BLaER1 treated with 17β-estradiol and CSF1 and Interleukin-3, amounts not matched to agents 10 nM and 100 nM (cell line): ENCODE results near the gene ABLIM2.

Experiments used
- H3K27ac ChIP-seq, 11 experiments: shearing (Covaris generic); formaldehyde crosslinking; 2 replicates each; pipeline ENCODE4 v1.8.1; 2022
- H3K27me3 ChIP-seq, 11 experiments: shearing (Covaris generic); formaldehyde crosslinking; 2 replicates each; pipeline ENCODE4 v1.8.1; 2022
- H3K36me3 ChIP-seq, 11 experiments: shearing (Covaris generic); formaldehyde crosslinking; 2 replicates each; pipeline ENCODE4 v1.8.1; 2022
- H3K4me1 ChIP-seq, 10 experiments: shearing (Covaris generic); formaldehyde crosslinking; 2 replicates each; pipeline ENCODE4 v1.8.1; 2022
- H3K4me2 ChIP-seq, 11 experiments: shearing (Covaris generic); formaldehyde crosslinking; 2 replicates each; pipeline ENCODE4 v1.8.1; 2022
- H3K4me3 ChIP-seq, 10 experiments: shearing (Covaris generic); formaldehyde crosslinking; 2 replicates each; pipeline ENCODE4 v1.8.1; 2022
- H3K9ac ChIP-seq, 11 experiments: shearing (Covaris generic); formaldehyde crosslinking; 2 replicates each; pipeline ENCODE4 v1.8.1; 2022
- H3K9me3 ChIP-seq, 11 experiments: shearing (Covaris generic); formaldehyde crosslinking; replicated peaks in 1 of 11; 2 replicates each; pipeline ENCODE4 v1.8.1; 2022
- H4K20me1 ChIP-seq, 11 experiments: shearing (Covaris generic); formaldehyde crosslinking; 2 replicates each; pipeline ENCODE4 v1.8.1; 2022
- Cebpa-rat ChIP-seq, 11 experiments: shearing (Covaris generic); IDR thresholded peaks; 2 replicates each; pipeline ENCODE4 v1.8.1; 2022

The ABLIM2 gene

DNA sequence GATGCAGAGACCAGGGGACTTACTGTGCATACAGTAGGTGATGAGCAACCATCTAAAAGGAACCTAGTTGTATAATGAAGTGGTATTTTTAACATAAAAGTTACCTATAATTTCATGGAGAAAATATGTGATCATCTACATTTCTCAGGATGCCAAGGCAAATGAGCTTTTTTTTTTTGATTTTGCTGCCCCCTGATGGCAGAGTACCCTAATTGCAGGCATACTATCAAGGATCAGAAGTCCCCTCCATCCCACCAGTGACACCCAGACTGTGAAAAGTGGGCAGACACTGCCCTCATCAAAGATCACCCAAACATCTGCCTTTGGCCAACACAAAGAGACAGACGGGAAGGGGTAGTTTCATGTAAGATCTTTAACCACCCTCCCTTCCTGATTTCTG, 9.6 kb upstream of the ABLIM2 start:
- H3K4me2 ChIP-seq = peak overlapping the region in 8 of 11 experiments; percentile 18 to 77 (median 64); a peak in 14 of 22 replicates
- H3K27ac ChIP-seq = peak overlapping the region in 2 of 11 experiments; percentile 43 to 70; a peak in 5 of 22 replicates
- H3K4me1 ChIP-seq = peaks cover 53 to 79% (median 60%) of the 10 kb centered on the region in 10 experiments
- peaks cover 7 to 15% (median 10%) of the 10 kb centered on the region in 11 experiments; a peak in 18 of 22 replicates for H3K9me3 ChIP-seq
- peak overlapping the region in 1 of 11 experiments; percentile 16; a peak in 1 of 22 replicates for H3K9ac ChIP-seq
- H3K4me3 ChIP-seq = 0 out of 20 replicates have a peak overlapping the region, but pooled peaks of 1 of the 10 experiments have one; percentile 1
- TF ChIP-seq Cebpa-rat (IDR thresholded peaks at IDR 0.05) = no peak
- peaks cover 0 to 21% (median 0%) of the 10 kb centered on the region in 11 experiments; a peak in 5 of 22 replicates for H4K20me1 ChIP-seq
- no peaks in the 10 kb centered on the region for H3K36me3 ChIP-seq
- H3K27me3 ChIP-seq = peaks cover 0 to 15% (median 0%) of the 10 kb centered on the region in 11 experiments; a peak in 5 of 22 replicates

- Histone ChIP-seq H3K4me3 (no peak overlapping the region), H3K9me3 (peaks cover 7 to 15% (median 10%) of the 10 kb centered on the region in 11 experiments; a peak in 18 of 22 replicates), H3K4me1 (peaks cover 55 to 84% (median 65%) of the 10 kb centered on the region in 10 experiments), H3K9ac (peak overlapping the region in 2 of 11 experiments; percentile 16 to 39; a peak in 2 of 22 replicates), H3K4me2 (peak overlapping the region in 9 of 11 experiments; percentile 7 to 77 (median 62); a peak in 15 of 22 replicates), H3K27me3 (peaks cover 0 to 19% (median 0%) of the 10 kb centered on the region in 11 experiments; a peak in 5 of 22 replicates), H4K20me1 (peaks cover 0 to 21% (median 0%) of the 10 kb centered on the region in 11 experiments; a peak in 7 of 22 replicates), H3K27ac (peak overlapping the region in 3 of 11 experiments; percentile 33 to 70 (median 43); a peak in 5 of 22 replicates), H3K36me3 (no peaks in the 10 kb centered on the region)
- no peak for TF ChIP-seq Cebpa-rat (IDR thresholded peaks at IDR 0.05)
These were observed 9.2 kb upstream of the ABLIM2 start for GRCh38 chr4:8167815-8168214.

DNA sequence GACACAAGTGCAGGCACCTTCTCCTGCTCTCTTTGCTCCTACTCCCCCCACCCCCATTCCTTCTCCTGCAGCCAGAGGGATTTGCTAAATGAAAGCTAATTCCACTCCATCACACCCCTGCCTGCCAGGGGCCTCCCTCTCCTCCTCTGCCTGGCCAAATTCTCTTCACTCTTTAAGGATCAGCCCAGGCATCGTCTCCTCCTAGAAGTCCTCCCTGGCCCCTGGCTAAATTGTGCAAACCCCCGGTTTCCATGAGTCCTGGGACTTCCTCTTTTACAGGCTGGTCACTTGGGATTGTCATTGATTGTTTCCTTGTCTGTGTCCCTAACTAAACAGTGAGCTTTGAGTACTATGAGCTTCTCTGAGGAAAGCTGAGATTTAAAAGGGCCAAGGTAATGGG, 8.7 kb upstream of the ABLIM2 start:
- Histone ChIP-seq H4K20me1 (peaks cover 0 to 21% (median 0%) of the 10 kb centered on the region in 11 experiments; a peak in 7 of 22 replicates), H3K4me2 (peak overlapping the region in 9 of 11 experiments; percentile 7 to 77 (median 62); a peak in 14 of 22 replicates), H3K9me3 (peaks cover 7 to 15% (median 10%) of the 10 kb centered on the region in 11 experiments; a peak in 18 of 22 replicates), H3K9ac (peak overlapping the region in 2 of 11 experiments; percentile 16 to 39; a peak in 2 of 22 replicates), H3K4me3 (no peak overlapping the region), H3K27ac (peak overlapping the region in 3 of 11 experiments; percentile 33 to 70 (median 43); a peak in 5 of 22 replicates), H3K36me3 (no peaks in the 10 kb centered on the region), H3K4me1 (peaks cover 55 to 81% (median 65%) of the 10 kb centered on the region in 10 experiments), H3K27me3 (peaks cover 0 to 22% (median 0%) of the 10 kb centered on the region in 11 experiments; a peak in 5 of 22 replicates)
- no peak for TF ChIP-seq Cebpa-rat (IDR thresholded peaks at IDR 0.05)

DNA sequence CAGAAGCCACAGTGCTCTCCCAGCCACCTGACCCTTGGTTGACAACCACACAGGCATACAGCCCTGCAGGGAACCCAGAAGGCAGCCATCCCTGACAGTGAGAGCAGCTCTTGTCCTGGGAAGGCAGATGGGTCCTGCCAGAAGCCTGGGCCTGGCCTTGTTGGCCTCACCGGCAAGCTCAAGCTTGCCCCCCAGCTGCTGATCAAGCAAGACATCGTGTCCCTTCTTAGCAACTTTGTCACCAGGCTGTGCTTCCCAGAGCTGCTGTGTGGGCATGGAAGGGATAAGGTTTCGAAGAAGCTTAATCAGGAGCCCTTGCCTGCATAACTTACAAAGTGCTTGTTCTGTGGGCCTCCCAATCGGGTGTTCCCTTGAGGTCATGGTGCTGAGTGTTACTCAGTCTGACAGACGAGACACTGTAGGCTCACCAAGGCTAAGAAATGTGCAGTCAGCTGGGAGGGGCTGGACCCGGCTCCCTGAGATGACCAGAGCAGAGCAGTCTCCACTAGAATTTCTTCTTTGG, 6.8 kb upstream of the ABLIM2 start:
- Histone ChIP-seq H3K27ac (no peak overlapping the region), H3K9ac (0 out of 22 replicates have a peak overlapping the region, but pooled peaks of 1 of the 11 experiments have one; percentile 30), H3K4me3 (no peak overlapping the region), H3K9me3 (peaks cover 7 to 15% (median 10%) of the 10 kb centered on the region in 11 experiments; a peak in 18 of 22 replicates), H3K4me2 (peak overlapping the region; percentile 26 to 100 (median 64); a peak in 20 of 22 replicates), H3K27me3 (peaks cover 0 to 22% (median 2%) of the 10 kb centered on the region in 11 experiments; a peak in 10 of 22 replicates), H3K4me1 (peaks cover 51 to 71% (median 64%) of the 10 kb centered on the region in 10 experiments), H4K20me1 (peaks cover 0 to 21% (median 0%) of the 10 kb centered on the region in 11 experiments; a peak in 7 of 22 replicates), H3K36me3 (no peaks in the 10 kb centered on the region)
- no peak for TF ChIP-seq Cebpa-rat (IDR thresholded peaks at IDR 0.05)

DNA sequence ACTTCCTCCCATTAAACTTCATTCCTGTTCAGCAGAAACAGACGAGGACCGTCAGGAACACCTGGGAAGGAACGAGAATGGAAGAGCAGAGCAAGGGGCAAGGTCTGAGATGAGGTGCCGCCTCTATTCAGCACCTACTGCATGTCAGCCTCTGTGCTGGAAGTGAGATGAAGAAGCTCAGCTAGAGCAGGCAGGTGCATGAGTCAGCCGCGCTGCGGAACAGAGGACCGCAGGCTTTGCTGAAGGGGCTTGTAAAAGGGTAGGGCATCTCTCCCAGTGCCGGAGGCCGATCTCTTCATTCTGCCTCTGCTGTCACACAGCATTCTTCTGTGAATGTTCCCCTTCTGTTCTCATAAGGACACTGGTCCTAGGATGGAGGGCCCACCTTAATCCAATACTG, 6.1 kb upstream of the ABLIM2 start:
- Histone ChIP-seq H3K36me3 (no peaks in the 10 kb centered on the region), H3K27ac (no peak overlapping the region), H3K9ac (no peak overlapping the region; a peak in 1 of 22 replicates), H4K20me1 (peaks cover 0 to 21% (median 0%) of the 10 kb centered on the region in 11 experiments; a peak in 7 of 22 replicates), H3K4me1 (peaks cover 50 to 78% (median 70%) of the 10 kb centered on the region in 10 experiments), H3K4me3 (no peak overlapping the region), H3K4me2 (peak overlapping the region in 10 of 11 experiments; percentile 26 to 100 (median 70); a peak in 18 of 22 replicates), H3K27me3 (peaks cover 7 to 30% (median 9%) of the 10 kb centered on the region in 11 experiments; a peak in 21 of 22 replicates), H3K9me3 (peaks cover 7 to 15% (median 10%) of the 10 kb centered on the region in 11 experiments; a peak in 18 of 22 replicates)
- TF ChIP-seq Cebpa-rat (IDR thresholded peaks at IDR 0.05) = no peak

DNA sequence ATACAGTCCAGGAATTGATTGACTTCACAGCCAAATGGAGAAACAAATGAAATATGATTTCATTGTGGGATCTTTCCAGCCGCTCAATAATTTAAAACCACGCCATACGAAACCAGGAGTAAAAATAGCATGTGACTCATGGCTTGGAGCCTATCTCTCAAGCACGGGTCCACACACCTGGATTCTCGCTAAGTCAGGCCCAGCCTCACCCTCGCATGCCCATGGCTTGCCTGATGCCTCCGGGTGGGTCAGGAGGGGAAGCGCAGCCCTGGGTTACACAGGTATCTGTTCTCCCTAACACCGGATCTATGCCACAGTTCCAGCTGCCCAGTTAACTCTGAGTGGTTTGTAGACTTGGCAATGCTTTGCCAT, 5.6 kb upstream of the ABLIM2 start:
- TF ChIP-seq Cebpa-rat (IDR thresholded peaks at IDR 0.05) = no peak
- H3K4me2 ChIP-seq = peak overlapping the region; percentile 5 to 100 (median 64); a peak in 20 of 22 replicates
- H3K4me1 ChIP-seq = peaks cover 50 to 83% (median 75%) of the 10 kb centered on the region in 10 experiments

DNA sequence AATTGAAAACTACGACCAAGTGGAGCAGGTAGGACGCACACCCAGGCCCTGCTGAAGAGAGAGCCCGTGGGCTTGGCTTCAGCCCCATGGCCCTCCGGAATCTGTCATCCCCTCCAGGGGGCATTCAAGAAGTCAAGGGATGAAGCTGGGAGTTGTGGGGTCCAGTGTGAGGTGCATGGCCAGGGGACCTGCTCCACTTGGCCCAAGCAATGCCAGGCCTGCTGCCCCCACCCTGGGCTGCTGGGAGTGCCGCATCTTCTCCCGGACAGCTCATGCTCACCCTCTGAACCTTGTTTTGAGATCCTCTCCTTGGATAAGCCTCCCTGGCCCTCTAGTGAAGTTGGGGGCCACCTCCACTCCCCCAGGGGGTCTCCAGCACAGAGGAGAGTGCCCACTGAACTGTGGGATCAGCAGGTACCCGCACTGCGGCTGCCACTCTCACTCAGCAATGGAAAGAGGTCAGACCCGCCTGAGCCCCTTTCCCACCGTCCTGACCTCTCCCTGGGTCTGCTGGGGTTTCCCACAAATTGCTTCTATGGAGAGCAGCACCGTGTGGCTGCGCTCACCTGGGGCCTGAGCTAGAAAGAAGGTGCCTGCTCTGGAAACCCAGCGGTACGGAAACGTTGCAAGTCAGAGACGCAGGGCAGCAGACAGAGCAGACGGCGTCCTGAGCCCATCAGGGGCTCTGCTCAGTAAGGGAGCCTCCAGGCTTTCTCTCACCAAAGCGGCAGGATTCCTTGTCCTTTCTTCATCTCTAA, 5.0 kb upstream of the ABLIM2 start:
- Histone ChIP-seq H3K27ac (no peak overlapping the region), H3K36me3 (no peaks in the 10 kb centered on the region), H3K9ac (0 out of 22 replicates have a peak overlapping the region, but pooled peaks of 1 of the 11 experiments have one; percentile 18), H4K20me1 (peaks cover 0 to 21% (median 0%) of the 10 kb centered on the region in 11 experiments; a peak in 7 of 22 replicates), H3K9me3 (peaks cover 4 to 6% (median 5%) of the 10 kb centered on the region in 11 experiments; a peak in 18 of 22 replicates), H3K4me3 (no peak overlapping the region), H3K4me2 (peak overlapping the region; percentile 5 to 100 (median 64); a peak in 20 of 22 replicates), H3K27me3 (peaks cover 14 to 37% (median 16%) of the 10 kb centered on the region in 11 experiments), H3K4me1 (peaks cover 45 to 86% (median 77%) of the 10 kb centered on the region in 10 experiments)
- TF ChIP-seq Cebpa-rat (IDR thresholded peaks at IDR 0.05) = no peak

More for the DNA sequence above, 5.6 kb upstream of the ABLIM2 start:
- H3K27ac ChIP-seq = no peak overlapping the region
- no peak overlapping the region for H3K4me3 ChIP-seq
- peaks cover 7 to 12% (median 10%) of the 10 kb centered on the region in 11 experiments; a peak in 18 of 22 replicates for H3K9me3 ChIP-seq
- H3K36me3 ChIP-seq = no peaks in the 10 kb centered on the region
- peaks cover 0 to 21% (median 0%) of the 10 kb centered on the region in 11 experiments; a peak in 7 of 22 replicates for H4K20me1 ChIP-seq
- H3K27me3 ChIP-seq = peaks cover 12 to 35% (median 14%) of the 10 kb centered on the region in 11 experiments
- no peak overlapping the region for H3K9ac ChIP-seq

GRCh38 chr4:8163026-8163425, 4.4 kb upstream of the ABLIM2 start:
- no peak for TF ChIP-seq Cebpa-rat (IDR thresholded peaks at IDR 0.05)
- no peaks in the 10 kb centered on the region for H3K36me3 ChIP-seq
- H3K9ac ChIP-seq = peak overlapping the region in 1 of 11 experiments; percentile 18; a peak in 1 of 22 replicates
- H3K27ac ChIP-seq = no peak overlapping the region
- H3K4me3 ChIP-seq = no peak overlapping the region
- peaks cover 0 to 25% (median 3%) of the 10 kb centered on the region in 11 experiments; a peak in 13 of 22 replicates for H4K20me1 ChIP-seq
- H3K4me1 ChIP-seq = peaks cover 41 to 88% (median 80%) of the 10 kb centered on the region in 10 experiments
- H3K27me3 ChIP-seq = peaks cover 19 to 43% (median 22%) of the 10 kb centered on the region in 11 experiments
- H3K4me2 ChIP-seq = peak overlapping the region in 10 of 11 experiments; percentile 5 to 100 (median 70); a peak in 19 of 22 replicates
- H3K9me3 ChIP-seq = peaks cover 0 to under 1% (median 0%) of the 10 kb centered on the region in 11 experiments; a peak in 2 of 22 replicates
